ENCODE data around the gene PRSS27. TPM values are rescaled to one million over a fixed set of nuclear protein-coding genes. Genes with fewer than 3 reads are reported as not detected.

The PRSS27 gene
- total RNA-seq, 1 donor from 2014 or later = 2.3 TPM

- Histone ChIP-seq H3K27ac (ENCODE audit: low read depth, low read length) (no peak overlapping the region), H3K4me2 (ENCODE audit: low read length) (no peak overlapping the region), H3K9me3 (ENCODE audit: insufficient read depth, low read depth, low read length) (no peaks in the 10 kb centered on the region), H3K79me2 (ENCODE audit: insufficient read depth, low read length) (peaks cover 10% of the 10 kb centered on the region), H4K20me1 (ENCODE audit: insufficient read depth, low read length) (peaks cover 7% of the 10 kb centered on the region), H3K4me1 (ENCODE audit: insufficient read depth, low read length) (peaks cover 11% of the 10 kb centered on the region), H2AFZ (ENCODE audit: low read depth, low read length) (no peak overlapping the region), H3K36me3 (ENCODE audit: insufficient read depth, low read length) (no peaks in the 10 kb centered on the region), H3K4me3 (ENCODE audit: insufficient read depth, low read depth, low read length) (no peak overlapping the region), H3K9ac (ENCODE audit: low read length) (no peak overlapping the region), H3K27me3 (ENCODE audit: insufficient read depth, low read length) (no peaks in the 10 kb centered on the region)
- Mint-ChIP-seq H3K36me3 (ENCODE audit: low read depth, unreplicated experiment) (no peaks in the 10 kb centered on the region), H3K27ac (ENCODE audit: unreplicated experiment) (no peak overlapping the region), H3K9me3 (ENCODE audit: unreplicated experiment) (no peaks in the 10 kb centered on the region), H3K4me1 (ENCODE audit: low read depth, unreplicated experiment) (peaks cover 15% of the 10 kb centered on the region), H3K27me3 (ENCODE audit: low read depth, unreplicated experiment) (no peaks in the 10 kb centered on the region), H3K4me3 (ENCODE audit: unreplicated experiment) (no peak overlapping the region)
- no peak for TF ChIP-seq CTCF (IDR thresholded peaks at IDR 0.05; ENCODE audit: insufficient read depth, low read depth, low read length)
- no peak for TF ChIP-seq EZH2 (IDR thresholded peaks at IDR 0.05; ENCODE audit: insufficient read depth, low read length)
- no peak for DNase-seq (ENCODE audit: low read depth)
- no peak for FAIRE-seq
Observed at GRCh38 chr16:2675714-2676113, 44.3 kb downstream of the PRSS27 start.

GRCh38 chr16:2675021-2675420 lies 45.0 kb downstream of the PRSS27 start:
- Mint-ChIP-seq H3K9me3 (ENCODE audit: unreplicated experiment) (no peaks in the 10 kb centered on the region), H3K27me3 (ENCODE audit: low read depth, unreplicated experiment) (no peaks in the 10 kb centered on the region), H3K27ac (ENCODE audit: unreplicated experiment) (no peak overlapping the region), H3K4me1 (ENCODE audit: low read depth, unreplicated experiment) (peaks cover 15% of the 10 kb centered on the region), H3K36me3 (ENCODE audit: low read depth, unreplicated experiment) (no peaks in the 10 kb centered on the region), H3K4me3 (ENCODE audit: unreplicated experiment) (peak overlapping the region; percentile 45)
- Histone ChIP-seq H3K4me3 (ENCODE audit: insufficient read depth, low read depth, low read length) (no peak overlapping the region), H3K4me1 (ENCODE audit: insufficient read depth, low read length) (peaks cover 11% of the 10 kb centered on the region), H3K27me3 (ENCODE audit: insufficient read depth, low read length) (no peaks in the 10 kb centered on the region), H3K9ac (ENCODE audit: low read length) (no peak overlapping the region), H3K4me2 (ENCODE audit: low read length) (no peak overlapping the region), H4K20me1 (ENCODE audit: insufficient read depth, low read length) (peaks cover 7% of the 10 kb centered on the region), H3K36me3 (ENCODE audit: insufficient read depth, low read length) (no peaks in the 10 kb centered on the region), H3K79me2 (ENCODE audit: insufficient read depth, low read length) (peaks cover 10% of the 10 kb centered on the region), H2AFZ (ENCODE audit: low read depth, low read length) (no peak overlapping the region), H3K27ac (ENCODE audit: low read depth, low read length) (no peak overlapping the region), H3K9me3 (ENCODE audit: insufficient read depth, low read depth, low read length) (no peaks in the 10 kb centered on the region)
- TF ChIP-seq CTCF (IDR thresholded peaks at IDR 0.05; ENCODE audit: insufficient read depth, low read depth, low read length) (no peak), EZH2 (IDR thresholded peaks at IDR 0.05; ENCODE audit: insufficient read depth, low read length) (no peak)
- DNase-seq (ENCODE audit: low read depth) (no peak), FAIRE-seq (no peak)

- Histone ChIP-seq H3K9me3 (ENCODE audit: insufficient read depth, low read depth, low read length) (no peaks in the 10 kb centered on the region), H3K27ac (ENCODE audit: low read depth, low read length) (no peak overlapping the region), H2AFZ (ENCODE audit: low read depth, low read length) (peak overlapping the region; percentile 77), H3K27me3 (ENCODE audit: insufficient read depth, low read length) (no peaks in the 10 kb centered on the region), H3K4me3 (ENCODE audit: insufficient read depth, low read depth, low read length) (peak overlapping the region; percentile 59), H3K4me1 (ENCODE audit: insufficient read depth, low read length) (peaks cover 11% of the 10 kb centered on the region), H3K9ac (ENCODE audit: low read length) (peak overlapping the region; percentile 62), H4K20me1 (ENCODE audit: insufficient read depth, low read length) (peaks cover 7% of the 10 kb centered on the region), H3K4me2 (ENCODE audit: low read length) (peak overlapping the region; percentile 86), H3K36me3 (ENCODE audit: insufficient read depth, low read length) (no peaks in the 10 kb centered on the region), H3K79me2 (ENCODE audit: insufficient read depth, low read length) (peaks cover 10% of the 10 kb centered on the region)
- Mint-ChIP-seq H3K27me3 (ENCODE audit: low read depth, unreplicated experiment) (no peaks in the 10 kb centered on the region), H3K9me3 (ENCODE audit: unreplicated experiment) (no peaks in the 10 kb centered on the region), H3K36me3 (ENCODE audit: low read depth, unreplicated experiment) (peaks cover 4% of the 10 kb centered on the region), H3K4me1 (ENCODE audit: low read depth, unreplicated experiment) (peaks cover 18% of the 10 kb centered on the region), H3K27ac (ENCODE audit: unreplicated experiment) (no peak overlapping the region), H3K4me3 (ENCODE audit: unreplicated experiment) (peak overlapping the region; percentile 64)
- FAIRE-seq = no peak
- peak; percentile 81 for DNase-seq (ENCODE audit: low read depth)
- TF ChIP-seq EZH2 (IDR thresholded peaks at IDR 0.05; ENCODE audit: insufficient read depth, low read length) = no peak
- TF ChIP-seq CTCF (IDR thresholded peaks at IDR 0.05; ENCODE audit: insufficient read depth, low read depth, low read length) = no peak
Observed at GRCh38 chr16:2673066-2673999, 46.7 kb downstream of the PRSS27 start.

All from astrocyte (in vitro differentiated cells and primary cell).